GM12873 (cell line): Measurements from ENCODE around the gene PMPCA.

ENCODE experiments used
- CTCF ChIP-seq: IDR thresholded peaks from 2 replicates; pipeline ENCODE4 v1.5.1; 2012; ENCODE audit warnings: low read depth, mild to moderate bottlenecking, moderate library complexity, low read length, control low read depth; ENCODE audit not compliant: insufficient read depth; ENCODE audit errors: missing control alignments

The PMPCA gene

GRCh38 chr9:136364942-136365774 is 45.3 kb upstream of the PMPCA start:
- TF ChIP-seq CTCF: no peak

DNA sequence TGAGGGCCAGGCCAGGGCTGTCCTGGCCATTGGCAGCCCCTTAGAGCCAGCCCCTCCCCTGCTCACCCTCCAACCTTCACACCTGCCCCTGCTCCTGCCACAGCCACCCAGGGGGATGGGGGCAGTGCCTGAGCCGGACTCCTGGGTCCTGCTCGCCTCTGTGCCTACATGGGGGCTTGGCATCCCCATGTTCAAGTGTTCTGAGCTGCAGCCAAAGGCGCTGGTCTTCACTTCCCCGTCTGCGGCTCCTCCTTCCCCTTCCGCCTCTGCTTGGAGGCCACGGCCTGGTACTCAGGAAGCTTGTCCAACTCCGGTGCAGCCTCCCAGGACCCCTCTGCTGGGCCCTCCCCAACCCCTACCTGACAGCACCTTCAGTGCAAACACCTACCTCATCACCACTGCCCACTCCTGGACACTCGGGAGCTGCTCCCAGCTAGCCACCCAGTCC is 44.7 kb upstream of the PMPCA start:
- TF ChIP-seq CTCF: no peak

GRCh38 chr9:136366826-136367225 is 43.6 kb upstream of the PMPCA start:
- no peak for TF ChIP-seq CTCF

DNA sequence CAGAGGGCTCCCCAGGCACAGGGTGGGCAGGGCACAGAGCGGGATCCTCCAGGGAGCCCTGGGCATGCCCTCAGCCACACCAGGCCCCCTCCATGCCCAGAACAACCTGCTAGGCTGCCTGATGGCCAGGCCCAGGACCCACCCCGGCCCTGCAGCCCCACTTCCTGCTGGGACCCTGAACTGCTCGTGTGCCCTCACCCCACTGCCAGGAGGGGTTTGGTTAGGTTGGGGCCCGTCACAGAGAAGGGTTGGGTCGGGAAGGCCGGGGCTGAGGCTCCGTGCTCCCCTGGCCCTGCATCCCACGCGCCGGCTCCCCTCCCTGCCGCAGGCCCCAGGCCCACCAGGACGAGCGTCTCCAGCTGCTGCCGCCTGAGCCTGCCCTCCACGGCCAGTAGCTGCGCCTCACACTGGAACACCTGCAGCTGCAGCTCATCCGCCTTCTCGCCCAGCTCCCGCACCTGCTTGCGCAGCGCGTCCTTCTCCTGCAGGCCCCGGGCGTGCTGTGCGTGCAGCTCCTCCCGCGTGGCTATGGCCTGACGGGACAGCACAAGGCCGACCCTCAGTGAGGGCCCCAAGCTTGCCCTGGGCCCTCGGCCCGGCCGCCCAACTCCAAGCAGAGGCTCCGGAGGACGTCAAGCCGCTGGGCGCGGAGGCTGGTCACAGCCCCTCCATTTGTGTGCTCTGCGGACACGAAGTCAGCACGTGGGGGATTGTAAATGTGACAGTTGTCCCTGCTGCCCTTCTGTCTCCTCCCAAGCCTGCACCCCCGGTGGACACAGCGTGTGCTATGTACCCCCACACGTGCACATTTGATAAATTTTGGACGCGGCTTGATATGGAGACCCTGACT is 42.9 kb upstream of the PMPCA start:
- no peak for TF ChIP-seq CTCF

DNA sequence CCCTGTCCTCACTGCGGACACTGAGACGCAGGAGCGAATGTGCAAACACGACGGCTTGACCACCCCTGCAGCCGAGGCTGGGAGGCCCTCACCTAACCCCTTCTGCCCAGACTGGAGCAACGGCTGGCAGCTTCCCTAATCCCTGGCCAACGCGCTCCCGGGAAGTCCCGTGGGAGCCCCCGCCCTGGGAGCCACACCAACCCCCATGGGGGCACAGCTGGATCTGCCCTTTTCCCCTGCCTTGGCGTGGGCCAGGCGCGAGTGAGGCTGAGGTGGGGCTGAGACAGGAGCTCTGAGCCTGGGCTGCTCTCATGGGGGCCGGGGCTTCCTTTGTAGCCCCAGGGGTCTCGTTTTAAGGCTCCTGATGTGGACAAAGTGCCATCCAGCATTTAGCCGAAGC is 42.3 kb upstream of the PMPCA start:
- no peak for TF ChIP-seq CTCF

DNA sequence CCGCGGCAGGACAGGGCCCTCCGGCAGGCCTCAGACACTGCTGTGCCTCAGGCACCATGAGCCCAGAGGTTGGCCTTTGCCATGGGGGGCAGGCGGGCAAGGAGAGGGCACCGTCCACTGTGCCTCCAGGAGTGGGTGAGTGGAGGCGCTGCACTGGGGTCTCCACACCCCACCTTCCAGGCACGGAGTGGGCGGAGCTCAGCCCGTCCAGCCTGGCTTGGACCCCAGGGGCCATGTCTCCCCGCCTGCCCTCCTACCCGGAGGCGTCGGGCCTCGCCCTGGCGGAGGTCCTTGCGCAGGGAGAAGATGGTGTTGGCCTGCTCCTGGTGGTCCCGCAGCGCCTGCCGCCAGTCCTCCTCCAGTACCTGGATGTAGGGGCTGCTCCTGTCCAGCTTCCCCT is 40.4 kb upstream of the PMPCA start:
- TF ChIP-seq CTCF: no peak
